ENCODE measurements around the gene BIK.
"Not testable (repeated sequence)": the region's sequence is repeated elsewhere in the genome, so short reads cannot be mapped to it uniquely, and the experiment has no call there.

Gene BIK

DNA sequence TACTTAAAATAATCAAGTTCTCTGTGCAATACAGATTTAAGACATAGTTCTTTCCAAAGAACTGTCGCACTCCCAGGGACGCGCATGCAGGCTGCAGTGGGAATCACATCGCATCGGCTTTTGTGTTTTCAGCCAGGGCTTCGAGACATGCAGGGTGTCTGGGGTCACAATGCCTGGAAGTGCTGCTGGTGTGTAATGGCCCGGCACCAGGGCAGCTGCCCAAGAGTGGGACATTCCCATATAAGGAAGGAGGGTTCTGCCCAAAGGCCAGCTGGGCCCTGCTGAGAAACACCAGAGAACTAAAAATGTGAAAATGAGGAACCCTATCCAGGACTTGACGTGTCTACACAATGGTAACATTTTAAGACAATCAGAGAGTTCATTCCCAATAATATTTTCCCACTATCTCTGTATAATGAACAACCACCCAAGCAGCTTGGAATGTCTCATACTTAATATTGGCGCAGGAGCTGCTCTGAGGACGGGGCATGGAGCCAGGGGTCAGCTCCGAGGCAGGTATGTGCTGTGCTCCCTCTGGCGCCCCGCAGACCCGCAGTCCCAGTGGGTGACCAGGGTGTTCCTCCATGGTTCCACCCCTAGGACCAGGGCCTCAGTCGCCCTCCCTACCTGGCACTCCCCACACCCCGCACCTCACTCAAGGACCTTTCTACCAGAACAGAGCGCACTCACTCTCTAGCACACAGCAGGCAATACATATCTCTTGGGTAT is 21.4 kb downstream of the BIK start:
- no peaks in the 10 kb centered on the region for H3K27me3 ChIP-seq
- H3K4me2 ChIP-seq: no peak overlapping the region
- 0 out of 2 replicates have a peak, but pooled peaks cover 4% of the 10 kb centered on the region for H4K20me1 ChIP-seq
- H3K4me3 ChIP-seq: no peak overlapping the region
- peaks cover 60% of the 10 kb centered on the region for H3K36me3 ChIP-seq
- H3K9ac ChIP-seq: no peak overlapping the region
- H3K27ac ChIP-seq: peak overlapping the region; percentile 49; the same call in 1 of the 2 replicates
- no peaks in the 10 kb centered on the region for H3K9me3 ChIP-seq
- TF ChIP-seq Cebpa-rat (IDR thresholded peaks at IDR 0.05): no peak
- H3K4me1 ChIP-seq: peaks cover 62% of the 10 kb centered on the region

DNA sequence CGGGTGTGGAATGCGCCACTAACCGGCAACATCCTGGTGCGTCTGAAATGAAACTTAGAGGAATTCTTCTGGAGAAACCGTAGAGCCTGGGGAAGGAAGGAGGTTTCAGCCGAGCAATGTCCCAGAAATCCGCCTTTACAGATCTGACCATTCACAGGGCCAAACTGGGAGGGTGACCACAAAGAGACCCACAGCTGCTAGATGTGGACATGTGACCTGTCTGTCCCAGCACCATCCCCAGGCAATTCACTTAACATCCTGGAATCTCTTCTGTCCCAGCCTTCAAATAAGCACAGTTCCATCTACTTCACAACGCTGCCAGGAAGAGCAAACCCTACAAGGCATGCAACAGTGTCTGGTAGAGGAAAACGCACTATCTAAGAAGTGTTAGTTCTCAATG is 22.9 kb downstream of the BIK start:
- Histone ChIP-seq H3K4me1 (peaks cover 57% of the 10 kb centered on the region), H3K36me3 (peaks cover 74% of the 10 kb centered on the region), H3K9ac (no peak overlapping the region), H4K20me1 (0 out of 2 replicates have a peak, but pooled peaks cover 4% of the 10 kb centered on the region), H3K27ac (0 out of 2 replicates have a peak overlapping the region, but pooled peaks have one; percentile 2), H3K4me2 (no peak overlapping the region), H3K9me3 (no peaks in the 10 kb centered on the region), H3K4me3 (no peak overlapping the region), H3K27me3 (no peaks in the 10 kb centered on the region)
- no peak for TF ChIP-seq Cebpa-rat (IDR thresholded peaks at IDR 0.05)

DNA sequence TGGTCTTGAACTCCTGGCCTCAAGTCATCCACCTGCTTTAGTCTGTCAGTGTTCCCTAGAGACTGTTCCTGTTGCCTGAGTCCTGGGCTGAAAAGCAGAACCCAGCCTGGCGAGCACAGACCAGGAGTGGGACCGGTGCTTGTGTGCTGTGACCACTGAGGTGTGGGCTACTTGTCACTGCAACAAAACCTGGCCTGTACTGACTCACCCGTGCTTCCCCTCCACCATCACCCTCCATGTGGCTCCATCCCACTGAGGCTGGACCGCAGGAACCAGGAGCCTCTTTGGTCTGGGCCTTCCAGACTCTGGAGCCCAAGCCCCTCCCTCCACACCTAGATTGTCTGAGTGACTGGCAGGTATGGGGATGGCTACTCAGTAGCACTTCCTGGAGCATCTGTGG is 24.0 kb downstream of the BIK start:
- Histone ChIP-seq H3K36me3 (peaks cover 86% of the 10 kb centered on the region), H3K4me3 (no peak overlapping the region), H3K4me2 (no peak overlapping the region), H3K4me1 (peaks cover 45% of the 10 kb centered on the region), H3K9ac (no peak overlapping the region), H3K9me3 (no peaks in the 10 kb centered on the region), H3K27me3 (no peaks in the 10 kb centered on the region), H3K27ac (no peak overlapping the region), H4K20me1 (0 out of 2 replicates have a peak, but pooled peaks cover 4% of the 10 kb centered on the region)
- no peak for TF ChIP-seq Cebpa-rat (IDR thresholded peaks at IDR 0.05)

DNA sequence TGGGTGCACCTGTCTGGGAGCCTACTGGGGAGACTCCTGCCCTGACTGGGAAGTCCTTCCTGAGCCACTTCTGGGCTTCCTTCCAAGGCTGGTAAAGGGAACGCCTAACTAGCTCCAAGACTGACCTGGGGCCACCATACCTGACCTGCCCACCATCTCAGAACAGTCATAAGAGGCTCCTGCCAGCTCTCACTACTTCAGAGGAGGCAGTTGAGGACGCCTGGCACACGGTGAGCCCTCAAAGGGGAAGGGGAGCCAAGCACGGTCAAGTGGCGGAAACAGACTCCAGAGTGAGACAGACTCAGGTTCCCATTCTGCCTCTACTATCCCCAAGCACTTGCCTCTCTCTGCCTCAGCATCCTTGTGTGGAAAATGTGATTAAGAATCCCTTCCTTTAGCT is 25.0 kb downstream of the BIK start:
- peaks cover 96% of the 10 kb centered on the region for H3K36me3 ChIP-seq
- H3K4me3 ChIP-seq: no peak overlapping the region
- peaks cover 35% of the 10 kb centered on the region for H3K4me1 ChIP-seq
- H3K9ac ChIP-seq: no peak overlapping the region
- H3K9me3 ChIP-seq: no peaks in the 10 kb centered on the region
- H3K4me2 ChIP-seq: peak overlapping the region; percentile 64
- no peaks in the 10 kb centered on the region for H4K20me1 ChIP-seq
- no peak for TF ChIP-seq Cebpa-rat (IDR thresholded peaks at IDR 0.05)
- H3K27ac ChIP-seq: peak overlapping the region; percentile 66; the same call in 1 of the 2 replicates
- H3K27me3 ChIP-seq: no peaks in the 10 kb centered on the region

DNA sequence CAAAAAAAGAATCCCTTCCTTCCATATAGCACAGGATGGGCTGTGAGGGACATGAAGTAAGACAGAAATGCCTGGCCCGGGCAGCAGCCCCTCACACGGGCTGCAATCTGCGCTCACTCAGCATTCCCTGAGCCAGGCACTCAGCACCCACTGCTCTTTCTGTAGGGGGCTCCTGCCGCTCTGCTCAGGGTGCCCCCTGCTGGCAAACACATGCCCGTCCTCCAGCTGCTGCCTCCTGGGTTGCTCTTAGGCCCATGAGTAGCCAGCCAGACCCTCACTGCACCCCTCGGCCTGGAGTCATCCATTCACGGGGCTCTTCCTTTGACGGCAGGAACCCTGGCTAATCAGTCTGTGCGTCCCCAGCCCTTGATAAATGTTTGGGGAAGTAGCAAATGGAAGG is 25.7 kb downstream of the BIK start:
- no peaks in the 10 kb centered on the region for H4K20me1 ChIP-seq
- peaks cover 96% of the 10 kb centered on the region for H3K36me3 ChIP-seq
- no peak for TF ChIP-seq Cebpa-rat (IDR thresholded peaks at IDR 0.05)

DNA sequence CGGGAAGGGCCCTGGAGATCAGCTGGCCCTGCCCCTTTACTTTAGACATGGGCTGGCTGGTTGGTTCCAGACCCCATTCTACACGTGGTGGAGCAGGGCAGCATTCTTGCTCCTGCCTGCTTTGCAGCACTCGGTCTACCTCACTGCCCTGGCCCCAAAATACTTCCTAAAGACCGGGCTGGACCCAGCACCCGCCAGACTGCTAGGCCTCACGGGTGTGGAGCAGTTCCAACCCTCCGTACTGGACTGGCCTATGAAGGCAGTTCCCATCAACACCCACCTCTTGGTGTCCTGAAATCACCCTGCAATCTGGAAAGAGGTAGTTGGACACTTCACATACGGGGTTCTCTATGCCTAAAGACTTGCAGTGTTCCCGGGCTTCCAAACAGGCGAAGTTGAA is 26.3 kb downstream of the BIK start:
- Histone ChIP-seq H4K20me1 (no peaks in the 10 kb centered on the region), H3K4me1 (peaks cover 34% of the 10 kb centered on the region), H3K4me3 (no peak overlapping the region), H3K4me2 (peak overlapping the region; percentile 64), H3K27ac (peak overlapping the region; percentile 66), H3K9ac (peak overlapping the region; percentile 60), H3K27me3 (no peaks in the 10 kb centered on the region), H3K9me3 (no peaks in the 10 kb centered on the region), H3K36me3 (peaks cover 93% of the 10 kb centered on the region)
- TF ChIP-seq Cebpa-rat (IDR thresholded peaks at IDR 0.05): no peak

More for the DNA sequence above, 25.7 kb downstream of the BIK start:
- peak overlapping the region; percentile 66 for H3K27ac ChIP-seq
- H3K27me3 ChIP-seq: no peaks in the 10 kb centered on the region
- H3K9ac ChIP-seq: peak overlapping the region; percentile 60; the same call in 1 of the 2 replicates
- H3K4me2 ChIP-seq: peak overlapping the region; percentile 64
- H3K9me3 ChIP-seq: no peaks in the 10 kb centered on the region
- peaks cover 32% of the 10 kb centered on the region for H3K4me1 ChIP-seq
- H3K4me3 ChIP-seq: no peak overlapping the region

DNA sequence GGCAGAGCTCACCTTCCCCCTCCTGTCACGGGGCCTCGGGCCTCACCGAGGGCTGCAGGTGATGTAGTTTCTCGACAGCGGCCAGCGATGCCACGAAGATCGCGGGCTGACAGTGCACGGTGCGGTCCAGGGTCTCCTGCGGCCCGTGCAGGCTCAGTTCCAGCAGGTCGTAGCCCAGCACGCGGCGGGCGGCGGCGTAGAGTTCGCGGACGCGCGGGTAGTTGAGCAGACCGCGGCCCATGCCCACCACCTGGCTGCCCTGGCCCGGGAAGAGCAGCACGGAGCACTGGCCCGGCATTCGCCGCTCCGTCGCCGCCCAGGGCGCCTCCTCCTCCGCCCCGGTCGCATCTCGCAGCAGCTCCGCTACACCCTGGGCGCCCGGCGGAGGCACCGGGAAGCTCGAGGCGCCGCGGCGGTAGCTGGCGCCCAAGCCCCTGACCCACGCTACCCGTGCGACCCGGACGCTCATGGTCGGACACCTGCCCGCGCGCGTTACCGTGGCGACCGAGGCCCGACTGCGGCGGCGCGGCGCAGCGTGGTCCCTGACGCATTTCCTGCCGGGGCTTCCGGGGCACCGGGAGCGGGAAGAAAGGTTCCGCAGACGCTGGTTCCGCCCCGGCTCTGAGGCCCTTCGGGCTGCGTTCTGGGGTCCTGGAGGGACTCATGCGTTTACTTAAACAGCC is 32.5 kb downstream of the BIK start, which contains the start of gene MCAT:
Gene MCAT (minus strand): TSS at position 519 of the 683 bp plus-strand sequence. CDS start 50 bp downstream, at position 469.
- Histone ChIP-seq H3K9ac (peak within 1 kb of the TSS; percentile 85), H3K27ac (peak within 1 kb of the TSS; percentile 93), H4K20me1 (no peaks in the 10 kb centered on the region), H3K4me1 (peaks cover 52% of the 10 kb centered on the region), H3K4me3 (peak within 1 kb of the TSS; percentile 88), H3K27me3 (no peaks in the 10 kb centered on the region), H3K36me3 (peaks cover 35% of the 10 kb centered on the region), H3K4me2 (peak within 1 kb of the TSS; percentile 87), H3K9me3 (no peaks in the 10 kb centered on the region)
- no peak for TF ChIP-seq Cebpa-rat (IDR thresholded peaks at IDR 0.05)

DNA sequence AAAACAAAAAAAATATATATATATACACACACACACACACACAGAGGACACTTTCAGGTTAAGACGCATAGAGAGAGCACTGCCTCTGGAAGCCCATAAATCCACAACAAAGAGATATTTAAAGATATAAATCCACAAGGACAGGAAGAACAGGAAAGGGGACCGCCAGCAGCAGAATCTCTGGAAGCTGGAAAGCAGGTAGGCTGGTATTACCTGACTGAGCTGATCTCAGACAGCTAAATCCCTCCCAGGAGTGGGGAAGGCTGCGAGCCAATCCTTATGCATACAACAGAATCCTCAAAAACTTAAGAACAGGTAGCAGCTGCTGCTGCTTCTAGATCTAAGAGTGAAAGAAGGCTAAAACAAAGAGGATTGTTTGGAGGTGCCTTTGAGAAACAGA is 34.4 kb downstream of the BIK start:
- Histone ChIP-seq H3K27ac (no peak overlapping the region), H4K20me1 (no peaks in the 10 kb centered on the region), H3K9ac (no peak overlapping the region), H3K4me3 (no peak overlapping the region), H3K4me2 (no peak overlapping the region), H3K9me3 (no peaks in the 10 kb centered on the region), H3K27me3 (no peaks in the 10 kb centered on the region), H3K36me3 (peaks cover 16% of the 10 kb centered on the region), H3K4me1 (peaks cover 70% of the 10 kb centered on the region)
- TF ChIP-seq Cebpa-rat (IDR thresholded peaks at IDR 0.05): no peak

DNA sequence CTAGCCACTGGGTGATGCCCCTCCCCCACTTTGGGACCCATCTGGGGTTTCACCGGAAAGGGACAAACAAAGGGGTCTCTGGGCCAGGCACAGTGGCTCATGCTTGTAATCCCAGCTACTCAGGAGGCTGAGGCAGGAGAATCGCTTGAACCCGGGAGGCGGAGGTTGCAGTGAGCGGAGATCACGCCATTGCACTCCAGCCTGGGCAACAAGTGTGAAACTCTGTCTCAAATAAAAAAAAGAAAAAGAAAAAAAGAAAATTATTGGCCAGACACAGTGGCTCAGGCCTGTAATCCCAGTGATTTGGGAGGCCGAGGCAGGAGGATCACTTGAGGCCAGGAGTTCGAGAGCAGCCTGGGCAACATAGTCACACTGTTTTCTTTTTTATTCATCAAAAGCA is 34.8 kb downstream of the BIK start:
- not testable (repeated sequence) for H3K27me3 ChIP-seq, H4K20me1 ChIP-seq, H3K9ac ChIP-seq, H3K9me3 ChIP-seq, H3K4me3 ChIP-seq, H3K4me2 ChIP-seq, H3K27ac ChIP-seq
- peaks cover 72% of the 10 kb centered on the region for H3K4me1 ChIP-seq
- peaks cover 11% of the 10 kb centered on the region for H3K36me3 ChIP-seq

DNA sequence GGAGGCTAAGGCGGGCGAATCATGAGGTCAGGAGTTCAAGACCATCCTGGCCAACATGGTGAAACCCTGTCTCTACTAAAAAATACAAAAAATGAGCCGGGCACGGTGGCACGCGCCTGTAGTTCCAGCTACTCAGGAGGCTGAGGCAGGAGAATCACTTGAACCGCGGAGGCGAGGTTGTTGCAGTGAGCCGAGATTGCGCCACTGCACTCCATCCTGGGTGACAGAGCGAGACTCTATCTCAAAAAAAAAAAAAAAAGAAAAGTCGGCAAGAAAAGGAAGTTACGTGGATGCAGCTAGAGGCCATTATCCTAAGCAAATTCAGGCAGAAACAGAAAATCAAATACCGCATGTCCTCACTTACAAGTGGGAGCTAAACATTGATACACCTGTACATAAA is 35.8 kb downstream of the BIK start:
- H3K9me3 ChIP-seq, H3K36me3 ChIP-seq, H3K27me3 ChIP-seq, H3K4me3 ChIP-seq, H4K20me1 ChIP-seq, H3K9ac ChIP-seq: not testable (repeated sequence)
- Histone ChIP-seq H3K4me1 (peaks cover 76% of the 10 kb centered on the region), H3K4me2 (peak overlapping the region; percentile 88), H3K27ac (peak overlapping the region; percentile 19; the same call in 1 of the 2 replicates)

All from BLaER1 (cell line).